Liver (tissue), 9 donors: Measurements from ENCODE around the gene SLC2A9. TPM values are rescaled to one million over a fixed set of nuclear protein-coding genes. Genes with fewer than 3 reads are reported as not detected.
"Not testable (repeated sequence)": the region's sequence is repeated elsewhere in the genome, so short reads cannot be mapped to it uniquely, and the experiment has no call there.

ENCODE experiments used
- DNase-seq: peaks from one replicate; pipeline ENCODE4 v3.0.0-alpha.2; 2017; ENCODE audit warnings: low spot score
- H3K27ac ChIP-seq, 2 donors: one replicate each; pipeline ENCODE4 v1.7.0; 2013; ENCODE audit warnings: inconsistent platforms in 2 of 2, low read length in 2 of 2, control low read depth in 1 of 2, low read depth in 1 of 2, mild to moderate bottlenecking in 1 of 2
- H3K27me3 ChIP-seq, 4 donors: one replicate each; pipeline versions ENCODE4 v1.6.1 to v1.7.0; 2013; ENCODE audit warnings: low read length in 3 of 4, inconsistent platforms in 1 of 4, mild to moderate bottlenecking in 1 of 4, moderate library complexity in 1 of 4; ENCODE audit not compliant: control insufficient read depth in 4 of 4, insufficient read depth in 4 of 4
- H3K36me3 ChIP-seq, 4 donors: one replicate each; pipeline versions ENCODE4 v1.6.1 to v1.7.0; 2013; ENCODE audit warnings: low read length in 3 of 4, mild to moderate bottlenecking in 3 of 4, low read depth in 1 of 4, moderate library complexity in 1 of 4; ENCODE audit not compliant: control insufficient read depth in 4 of 4, insufficient read depth in 3 of 4
- H3K4me1 ChIP-seq, 4 donors: one replicate each; pipeline versions ENCODE4 v1.6.1 to v1.7.0; 2013; ENCODE audit warnings: low read length in 3 of 4, mild to moderate bottlenecking in 3 of 4, moderate library complexity in 1 of 4; ENCODE audit not compliant: control insufficient read depth in 4 of 4, insufficient read depth in 4 of 4
- H3K4me3 ChIP-seq, 3 donors: one replicate each; pipeline versions ENCODE4 v1.6.1 to v1.7.0; 2013; ENCODE audit warnings: low read length in 3 of 3, control low read depth in 1 of 3, low read depth in 1 of 3, mild to moderate bottlenecking in 1 of 3
- H3K9ac ChIP-seq, 2 donors: one replicate each; pipeline ENCODE4 v1.7.0; 2013; ENCODE audit warnings: low read length in 2 of 2, mild to moderate bottlenecking in 2 of 2, moderate library complexity in 2 of 2, control low read depth in 1 of 2, low read depth in 1 of 2
- H3K9me3 ChIP-seq, 4 donors: one replicate each; pipeline versions ENCODE4 v1.6.1 to v1.7.0; 2013; ENCODE audit warnings: low read length in 3 of 4; ENCODE audit not compliant: control insufficient read depth in 4 of 4
- CTCF ChIP-seq: fragments of 150-350 bp; IDR thresholded peaks from 2 replicates; pipeline ENCODE4 v1.5.1; 2017; ENCODE audit warnings: improper control_type of control experiment, low read depth, low read length; ENCODE audit not compliant: missing input control
- FOXA1 ChIP-seq: IDR thresholded peaks from 2 replicates; pipeline ENCODE4 v1.6.1; 2016; ENCODE audit warnings: antibody characterized with exemption
- HNF4A ChIP-seq, 2 donors: conservative IDR thresholded peaks; 2 replicates each; pipeline ENCODE4 v1.6.1; 2016; ENCODE audit warnings: antibody characterized with exemption in 2 of 2, mild to moderate bottlenecking in 2 of 2
- HNF4G ChIP-seq: IDR thresholded peaks from 2 replicates; pipeline ENCODE4 v1.6.1; 2016; ENCODE audit warnings: antibody characterized with exemption
- JUND ChIP-seq, 2 donors: IDR thresholded peaks; 2 replicates each; pipeline ENCODE4 v1.6.1; 2016; ENCODE audit warnings: antibody characterized with exemption in 2 of 2
- MAX ChIP-seq: IDR thresholded peaks from 2 replicates; pipeline ENCODE4 v1.6.1; 2016; ENCODE audit warnings: antibody characterized with exemption
- NR2F2 ChIP-seq: IDR thresholded peaks from 2 replicates; pipeline ENCODE4 v1.6.1; 2016; ENCODE audit warnings: antibody characterized with exemption
- RAD21 ChIP-seq, 2 donors: IDR thresholded peaks; 2 replicates each; pipeline ENCODE4 v1.6.1; 2016; ENCODE audit warnings: antibody characterized with exemption in 2 of 2, mild to moderate bottlenecking in 2 of 2
- RXRA ChIP-seq, 2 donors: IDR thresholded peaks; 2 replicates each; pipeline ENCODE4 v1.6.1; 2017 to 2018; ENCODE audit warnings: antibody characterized with exemption in 2 of 2, mild to moderate bottlenecking in 1 of 2
- SP1 ChIP-seq: IDR thresholded peaks from 2 replicates; pipeline ENCODE4 v1.6.1; 2018; ENCODE audit warnings: antibody characterized with exemption, mild to moderate bottlenecking
- TAF1 ChIP-seq: conservative IDR thresholded peaks from 2 replicates; pipeline ENCODE4 v1.6.1; 2016; ENCODE audit warnings: antibody characterized with exemption, mild to moderate bottlenecking
- ZBTB33 ChIP-seq: IDR thresholded peaks from 2 replicates; pipeline ENCODE4 v1.6.1; 2016; ENCODE audit warnings: antibody characterized with exemption
- WGBS: extraction: QIAGEN DNeasy Blood & Tissue Kit; methylation state at CpG from one replicate; pipeline ENCODE4 v1.1.7; 2013; 5-methylcytosine and 5-hydroxymethylcytosine counted together
- polyA plus RNA-seq, 2 donors: library from polyadenylated mRNA; stranded (reverse) in 1 of 2; unstranded in 1 of 2; fragments of 200-250 nt in 1 of 2; fragments of >200 nt in 1 of 2; fragmentation: Nextera tagmentation in 1 of 2; extraction: Ambion mirVana in 1 of 2; gene quantifications; one replicate each; pipeline versions ENCODE4 v1.2.1 to v1.2.3, GENCODE V29; 2013 to 2015
- total RNA-seq, 2 donors: library from RNA; depleted of rRNA; stranded (reverse); fragments of >200 nt; gene quantifications; one replicate each; pipeline ENCODE4 v1.2.3, GENCODE V29; 2014
- TF ChIP-seq, protein P1 (sequence below): IDR thresholded peaks from 2 replicates; pipeline ENCODE4 v1.6.1; 2016; ENCODE audit warnings: antibody characterized with exemption
- donor health status: healthy.
- donor health status: healthy.
- donor health status: healthy.
- donor health status: healthy.
- donor health status: healthy.

SLC2A9 gene
- total and polyA plus RNA-seq, 4 donors, result 6.2 to 49.0 (median 21.6) TPM

GRCh38 chr4:9903317-9903716, 118.0 kb downstream of the SLC2A9 start (continued):
- TF ChIP-seq HNF4A (conservative IDR thresholded peaks at IDR 0.05) (no peak), MAX (no peak), ZBTB33 (no peak), FOXA1 (no peak), RAD21 (IDR thresholded peaks at IDR 0.05) (no peak)
- TF ChIP-seq, protein P1, sequence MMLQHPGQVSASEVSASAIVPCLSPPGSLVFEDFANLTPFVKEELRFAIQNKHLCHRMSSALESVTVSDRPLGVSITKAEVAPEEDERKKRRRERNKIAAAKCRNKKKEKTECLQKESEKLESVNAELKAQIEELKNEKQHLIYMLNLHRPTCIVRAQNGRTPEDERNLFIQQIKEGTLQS, result no peak

- DNase-seq, result no peak
- Histone ChIP-seq H3K27me3 (no peaks in the 10 kb centered on the region), H3K4me3 (no peak overlapping the region), H3K9ac (no peak overlapping the region), H3K4me1 (no peaks in the 10 kb centered on the region), H3K36me3 (peaks cover 0 to 8% (median 4%) of the 10 kb centered on the region in 4 donors), H3K9me3 (no peaks in the 10 kb centered on the region), H3K27ac (no peak overlapping the region)
- 90% methylated on average over 3 of the region's 3 CpGs for WGBS
- no peak for TF ChIP-seq RXRA (IDR thresholded peaks at IDR 0.05)
- no peak for TF ChIP-seq CTCF
- TF ChIP-seq HNF4G, result no peak
- no peak for TF ChIP-seq SP1
- TF ChIP-seq TAF1, result no peak
- no peak for TF ChIP-seq NR2F2
- TF ChIP-seq HNF4A (conservative IDR thresholded peaks at IDR 0.05), result no peak
- TF ChIP-seq FOXA1, result no peak
- no peak for TF ChIP-seq ZBTB33
- TF ChIP-seq JUND (IDR thresholded peaks at IDR 0.05), result no peak
These were observed 120.0 kb downstream of the SLC2A9 start for GRCh38 chr4:9901257-9901656.

DNA sequence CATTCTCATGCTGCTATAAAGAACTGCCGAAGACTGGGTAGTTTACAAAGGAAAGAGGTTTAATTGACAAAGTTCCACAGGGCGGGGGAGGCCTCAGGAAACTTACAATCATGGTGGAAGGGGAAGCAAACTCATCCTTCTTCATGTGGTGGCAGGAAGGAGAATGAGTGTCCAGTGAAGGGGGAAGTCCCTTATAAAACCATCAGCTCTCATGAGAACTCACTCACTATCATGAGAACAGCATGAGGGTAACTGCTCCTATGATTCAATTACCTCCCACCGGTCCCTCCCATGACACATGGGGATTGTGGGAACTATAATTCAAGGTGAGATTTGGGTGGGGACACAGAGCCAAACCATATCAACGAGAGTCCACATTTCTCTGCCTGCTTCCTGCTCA, 120.7 kb downstream of the SLC2A9 start:
- H3K36me3 ChIP-seq, H3K4me1 ChIP-seq, H3K4me3 ChIP-seq, DNase-seq, H3K9me3 ChIP-seq, H3K27ac ChIP-seq, H3K27me3 ChIP-seq, H3K9ac ChIP-seq: not testable (repeated sequence)
- WGBS, result 65% methylated on average over 4 of the region's 4 CpGs
